ENCODE results near the gene ZNF630. TPM values are rescaled to one million over a fixed set of nuclear protein-coding genes. Genes with fewer than 3 reads are reported as not detected.
"Not testable (repeated sequence)": the region's sequence is repeated elsewhere in the genome, so short reads cannot be mapped to it uniquely, and the experiment has no call there.

ZNF630 gene
- total RNA-seq, 4 donors from 2014 or later: 0.44 to 2.7 (median 1.1) TPM

DNA sequence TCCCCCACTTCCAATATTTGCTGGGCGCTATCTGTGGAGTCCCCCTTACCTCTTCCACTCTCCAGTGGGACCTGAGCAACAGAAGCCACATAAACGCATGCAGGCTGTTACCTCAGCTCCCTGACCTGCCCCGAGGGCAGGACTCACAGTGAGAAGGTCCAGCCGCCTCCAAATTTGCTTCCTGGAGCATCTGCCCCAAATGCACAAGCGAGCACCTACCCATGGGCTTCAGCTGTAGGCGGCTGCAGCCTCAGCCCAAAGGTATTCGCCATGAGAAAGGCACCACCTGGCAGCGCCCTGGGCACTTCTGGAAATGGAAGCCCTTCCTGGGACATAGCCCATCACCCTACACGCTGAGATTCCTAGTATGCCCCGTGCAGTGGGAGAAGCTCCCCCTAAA lies 41.2 kb downstream of the ZNF630 start:
- Histone ChIP-seq H3K4me1 (peaks cover 0 to 7% (median 0%) of the 10 kb centered on the region in 3 donors), H3K27ac (no peak overlapping the region), H3K27me3 (no peaks in the 10 kb centered on the region), H3K36me3 (no peaks in the 10 kb centered on the region), H3K9me3 (no peaks in the 10 kb centered on the region), H3K4me3 (no peak overlapping the region)
- DNase-seq: no peak
- no peak for TF ChIP-seq POLR2A (IDR thresholded peaks at IDR 0.05)
- TF ChIP-seq, protein P1, sequence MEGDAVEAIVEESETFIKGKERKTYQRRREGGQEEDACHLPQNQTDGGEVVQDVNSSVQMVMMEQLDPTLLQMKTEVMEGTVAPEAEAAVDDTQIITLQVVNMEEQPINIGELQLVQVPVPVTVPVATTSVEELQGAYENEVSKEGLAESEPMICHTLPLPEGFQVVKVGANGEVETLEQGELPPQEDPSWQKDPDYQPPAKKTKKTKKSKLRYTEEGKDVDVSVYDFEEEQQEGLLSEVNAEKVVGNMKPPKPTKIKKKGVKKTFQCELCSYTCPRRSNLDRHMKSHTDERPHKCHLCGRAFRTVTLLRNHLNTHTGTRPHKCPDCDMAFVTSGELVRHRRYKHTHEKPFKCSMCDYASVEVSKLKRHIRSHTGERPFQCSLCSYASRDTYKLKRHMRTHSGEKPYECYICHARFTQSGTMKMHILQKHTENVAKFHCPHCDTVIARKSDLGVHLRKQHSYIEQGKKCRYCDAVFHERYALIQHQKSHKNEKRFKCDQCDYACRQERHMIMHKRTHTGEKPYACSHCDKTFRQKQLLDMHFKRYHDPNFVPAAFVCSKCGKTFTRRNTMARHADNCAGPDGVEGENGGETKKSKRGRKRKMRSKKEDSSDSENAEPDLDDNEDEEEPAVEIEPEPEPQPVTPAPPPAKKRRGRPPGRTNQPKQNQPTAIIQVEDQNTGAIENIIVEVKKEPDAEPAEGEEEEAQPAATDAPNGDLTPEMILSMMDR (IDR thresholded peaks at IDR 0.05): no peak
- 69% methylated on average over 7 of the region's 10 CpGs; no CpG with 5 or more reads in 1 of the 2 donors for WGBS, 2 donors
- intact Hi-C loops (cut with DNase I): no loop called here

DNA sequence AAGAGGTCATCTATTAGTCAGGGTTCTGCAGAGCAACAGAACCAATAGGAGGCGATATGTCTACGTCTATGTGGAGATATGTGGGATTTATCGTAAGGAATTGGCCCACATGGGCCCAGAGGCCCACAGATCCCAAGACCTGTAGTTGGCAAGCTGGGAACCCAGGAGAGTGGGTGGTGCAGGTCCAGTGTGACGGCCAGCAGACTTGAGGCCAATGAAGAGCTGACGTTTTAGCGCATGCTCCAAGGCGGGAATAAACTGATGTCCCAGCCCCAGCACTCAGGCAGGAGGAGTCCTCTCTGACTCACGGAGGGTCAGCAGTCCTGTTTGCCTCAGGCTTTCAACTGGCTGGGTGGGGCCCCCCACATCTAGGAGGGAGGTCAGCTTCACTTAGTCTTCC lies 43.3 kb downstream of the ZNF630 start:
- H3K27me3 ChIP-seq: no peaks in the 10 kb centered on the region
- no peak for DNase-seq
- peaks cover 0 to 7% (median 0%) of the 10 kb centered on the region in 3 donors for H3K4me1 ChIP-seq
- WGBS, 2 donors: no CpG with 5 or more reads among the region's 8 CpGs
- intact Hi-C loops (cut with DNase I): loop anchor here (10.0 kb wide), 1 partner anchor 173 kb away; no protein-coding TSS in a partner anchor
- TF ChIP-seq POLR2A (IDR thresholded peaks at IDR 0.05): no peak
- TF ChIP-seq, protein P1 (IDR thresholded peaks at IDR 0.05): no peak
- no peaks in the 10 kb centered on the region for H3K36me3 ChIP-seq
- H3K27ac ChIP-seq: no peak overlapping the region
- no peaks in the 10 kb centered on the region for H3K9me3 ChIP-seq
- H3K4me3 ChIP-seq: no peak overlapping the region

- WGBS, 2 donors: 20% methylated on average over 2 of the region's 4 CpGs; no CpG with 5 or more reads in 1 of the 2 donors
- H3K9me3 ChIP-seq, DNase-seq, H3K4me3 ChIP-seq, H3K4me1 ChIP-seq, H3K36me3 ChIP-seq, H3K27me3 ChIP-seq, H3K27ac ChIP-seq: not testable (repeated sequence)
- intact Hi-C loops (cut with DNase I): loop anchor here (10.0 kb wide), 1 partner anchor 173 kb away; no protein-coding TSS in a partner anchor
Measured at GRCh38 chrX:48027545-48027944, 43.9 kb downstream of the ZNF630 start.

DNA sequence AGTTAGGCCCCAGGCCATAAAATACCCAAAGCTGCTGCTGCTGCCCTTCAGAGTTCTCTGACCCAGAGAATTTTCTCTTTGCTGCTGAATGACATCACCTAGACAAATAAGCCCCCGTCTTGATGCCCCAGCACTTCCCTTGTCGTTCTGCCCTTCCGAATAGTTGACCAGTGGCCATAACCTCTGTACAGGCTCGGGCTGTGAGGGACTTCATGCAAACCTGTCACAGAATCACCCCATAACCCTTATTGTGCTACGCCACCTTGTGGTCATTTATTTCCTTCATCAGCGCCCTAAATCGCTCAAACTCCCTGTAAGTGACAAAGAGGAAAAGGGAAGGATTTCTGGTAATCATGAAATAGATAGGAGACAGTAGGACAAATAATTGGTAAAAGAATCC lies 45.9 kb downstream of the ZNF630 start:
- intact Hi-C loops (cut with DNase I): loop anchor here (10.0 kb wide), 1 partner anchor 171 kb away; no protein-coding TSS in a partner anchor
- Histone ChIP-seq H3K4me1 (peaks cover 0 to 7% (median 0%) of the 10 kb centered on the region in 3 donors), H3K4me3 (no peak overlapping the region), H3K27me3 (no peaks in the 10 kb centered on the region), H3K27ac (no peak overlapping the region), H3K36me3 (no peaks in the 10 kb centered on the region), H3K9me3 (no peaks in the 10 kb centered on the region)
- DNase-seq: no peak
- WGBS, 2 donors: 0 to 24% methylated on average over 3 to 7 of the region's 7 CpGs
- TF ChIP-seq POLR2A (IDR thresholded peaks at IDR 0.05): no peak
- TF ChIP-seq, protein P1 (IDR thresholded peaks at IDR 0.05): peak; percentile 39 to 59 (median 52)

GRCh38 chrX:48022738-48023137 lies 48.7 kb downstream of the ZNF630 start:
- intact Hi-C loops (cut with DNase I): loop anchor here (10.0 kb wide), 1 partner anchor 168 kb away; no protein-coding TSS in a partner anchor
- Histone ChIP-seq H3K4me1 (peaks cover 0 to 7% (median 0%) of the 10 kb centered on the region in 3 donors), H3K9me3 (no peaks in the 10 kb centered on the region), H3K27me3 (no peaks in the 10 kb centered on the region), H3K27ac (no peak overlapping the region), H3K4me3 (no peak overlapping the region), H3K36me3 (no peaks in the 10 kb centered on the region)
- no peak for DNase-seq
- TF ChIP-seq POLR2A (IDR thresholded peaks at IDR 0.05): no peak
- TF ChIP-seq, protein P1 (IDR thresholded peaks at IDR 0.05): no peak
- WGBS, 2 donors: 86 to 100% methylated on average over 3 of the region's 3 CpGs
